Measurements from ENCODE around the gene CORO1C. TPM values are rescaled to one million over a fixed set of nuclear protein-coding genes. Genes with fewer than 3 reads are reported as not detected.

CORO1C gene
- total RNA-seq, 1 donor from 2014 or later: 285 TPM

- Mint-ChIP-seq H3K4me3 (ENCODE audit: unreplicated experiment) (no peak overlapping the region), H3K27ac (ENCODE audit: unreplicated experiment) (no peak overlapping the region), H3K9me3 (ENCODE audit: unreplicated experiment) (peaks cover 3% of the 10 kb centered on the region), H3K36me3 (ENCODE audit: unreplicated experiment) (no peaks in the 10 kb centered on the region), H3K4me1 (ENCODE audit: low read depth, unreplicated experiment) (peaks cover 1% of the 10 kb centered on the region), H3K27me3 (ENCODE audit: unreplicated experiment) (peaks cover 4% of the 10 kb centered on the region)
- TF ChIP-seq CTCF (IDR thresholded peaks at IDR 0.05; ENCODE audit: partially characterized antibody, unreplicated experiment): no peak
- DNase-seq: no peak
Measured at GRCh38 chr12:108610856-108611605, 120.3 kb downstream of the CORO1C start.

GRCh38 chr12:108610336-108610815 lies 120.9 kb downstream of the CORO1C start:
- H3K27ac Mint-ChIP-seq (ENCODE audit: unreplicated experiment): no peak overlapping the region
- TF ChIP-seq CTCF (IDR thresholded peaks at IDR 0.05; ENCODE audit: partially characterized antibody, unreplicated experiment): no peak
- H3K27me3 Mint-ChIP-seq (ENCODE audit: unreplicated experiment): peaks cover 4% of the 10 kb centered on the region
- peaks cover 3% of the 10 kb centered on the region for H3K9me3 Mint-ChIP-seq (ENCODE audit: unreplicated experiment)
- peaks cover 1% of the 10 kb centered on the region for H3K4me1 Mint-ChIP-seq (ENCODE audit: low read depth, unreplicated experiment)
- no peak for DNase-seq
- no peak overlapping the region for H3K4me3 Mint-ChIP-seq (ENCODE audit: unreplicated experiment)
- no peaks in the 10 kb centered on the region for H3K36me3 Mint-ChIP-seq (ENCODE audit: unreplicated experiment)

- Mint-ChIP-seq H3K27ac (ENCODE audit: unreplicated experiment) (no peak overlapping the region), H3K4me1 (ENCODE audit: low read depth, unreplicated experiment) (peaks cover 1% of the 10 kb centered on the region), H3K36me3 (ENCODE audit: unreplicated experiment) (no peaks in the 10 kb centered on the region), H3K9me3 (ENCODE audit: unreplicated experiment) (peaks cover 5% of the 10 kb centered on the region), H3K27me3 (ENCODE audit: unreplicated experiment) (peaks cover 4% of the 10 kb centered on the region), H3K4me3 (ENCODE audit: unreplicated experiment) (no peak overlapping the region)
- DNase-seq: no peak
- no peak for TF ChIP-seq CTCF (IDR thresholded peaks at IDR 0.05; ENCODE audit: partially characterized antibody, unreplicated experiment)
Measured at GRCh38 chr12:108609537-108610335, 121.6 kb downstream of the CORO1C start.

GRCh38 chr12:108608616-108609015 lies 122.7 kb downstream of the CORO1C start:
- no peak for DNase-seq
- H3K27me3 Mint-ChIP-seq (ENCODE audit: unreplicated experiment): peaks cover 4% of the 10 kb centered on the region
- H3K9me3 Mint-ChIP-seq (ENCODE audit: unreplicated experiment): peaks cover 5% of the 10 kb centered on the region
- TF ChIP-seq CTCF (IDR thresholded peaks at IDR 0.05; ENCODE audit: partially characterized antibody, unreplicated experiment): no peak
- no peaks in the 10 kb centered on the region for H3K36me3 Mint-ChIP-seq (ENCODE audit: unreplicated experiment)
- no peak overlapping the region for H3K27ac Mint-ChIP-seq (ENCODE audit: unreplicated experiment)
- H3K4me3 Mint-ChIP-seq (ENCODE audit: unreplicated experiment): no peak overlapping the region
- peaks cover 1% of the 10 kb centered on the region for H3K4me1 Mint-ChIP-seq (ENCODE audit: low read depth, unreplicated experiment)
